DND-41 (cell line): Measurements from ENCODE around the gene LITAFD.

ENCODE experiments used
- CTCF ChIP-seq: IDR thresholded peaks from 2 replicates; pipeline ENCODE4 v1.5.1; 2012; ENCODE audit warnings: borderline replicate concordance, low read length, moderate library complexity, mild to moderate bottlenecking; ENCODE audit not compliant: poor library complexity, severe bottlenecking; ENCODE audit errors: extremely low read depth
- EZH2 ChIP-seq: IDR thresholded peaks from 3 replicates; pipeline ENCODE4 v1.6.1; 2012; ENCODE audit warnings: borderline replicate concordance, low read depth, mild to moderate bottlenecking, moderate library complexity, low read length, inconsistent platforms; ENCODE audit not compliant: severe bottlenecking

GRCh38 chr16:8855972-8856371, 26.2 kb upstream of the LITAFD start:
- TF ChIP-seq CTCF: no peak
- no peak for TF ChIP-seq EZH2
